H1 (cell line): ENCODE results near the gene NLRP3. TPM values are rescaled to one million over a fixed set of nuclear protein-coding genes. Genes with fewer than 3 reads are reported as not detected.

ENCODE experiments used
- CTCF ChIA-PET: fragments of 300-600 bp; sonication (Branson Sonifier 250); formaldehyde crosslinking; loops from one replicate; lab custom pipeline; 2021; ENCODE audit not compliant: partially characterized antibody; lab: Charles Lee
- POLR2A ChIA-PET: fragments of 300-600 bp; sonication (Branson Sonifier 250); formaldehyde crosslinking; loops from one replicate; lab custom pipeline; 2021; ENCODE audit warnings: inconsistent platforms; ENCODE audit not compliant: partially characterized antibody; lab: Charles Lee
- DNase-seq, 2 experiments: peaks; one replicate each; pipeline versions ENCODE4 v3.0.0 to v3.0.0-alpha.2; 2010 to 2022; ENCODE audit warnings: low spot score in 2 of 2, low read depth in 1 of 2, mixed read lengths in 1 of 2
- FAIRE-seq: peaks from 2 replicates; lab custom pipeline; 2011; peaks lifted over from hg19 to GRCh38; lab: Jason Lieb, UNC
- H2AFZ ChIP-seq: 2 replicates; pipeline ENCODE4 v1.8.1; 2012; ENCODE audit warnings: low read length, inconsistent platforms
- H2AK5ac ChIP-seq: 2 replicates; pipeline ENCODE4 v1.6.1; 2013; ENCODE audit warnings: low read depth, low read length
- H2BK120ac ChIP-seq: replicated peaks from 2 replicates; pipeline ENCODE3; 2013; ENCODE audit warnings: low read depth, low read length, inconsistent platforms
- H2BK12ac ChIP-seq: 2 replicates; pipeline ENCODE4 v1.6.1; 2013; ENCODE audit warnings: low read depth, low read length
- H2BK15ac ChIP-seq: 2 replicates; pipeline ENCODE4 v1.6.1; 2013; ENCODE audit warnings: low read length
- H2BK20ac ChIP-seq: 2 replicates; pipeline ENCODE4 v1.6.1; 2013; ENCODE audit warnings: low read length
- H2BK5ac ChIP-seq: 2 replicates; pipeline ENCODE4 v1.6.1; 2013; ENCODE audit warnings: low read depth, low read length
- H3K14ac ChIP-seq: 2 replicates; pipeline ENCODE4 v1.6.1; 2013; ENCODE audit warnings: inconsistent platforms; ENCODE audit not compliant: insufficient read length
- H3K18ac ChIP-seq: 2 replicates; pipeline ENCODE4 v1.6.1; 2013; ENCODE audit warnings: low read length; ENCODE audit errors: extremely low read depth
- H3K23ac ChIP-seq: 2 replicates; pipeline ENCODE4 v1.6.1; 2013; ENCODE audit warnings: inconsistent platforms; ENCODE audit not compliant: insufficient read length
- H3K23me2 ChIP-seq: 2 replicates; pipeline ENCODE4 v1.6.1; 2013; ENCODE audit warnings: low read depth, low read length
- H3K27ac ChIP-seq: 2 replicates; pipeline ENCODE4 v1.6.1; 2011; ENCODE audit warnings: low read depth, low read length, inconsistent platforms
- H3K27me3 ChIP-seq, 4 experiments: replicated peaks in 1 of 4; 1 replicate in 1 of 4; 2 replicates in 3 of 4; pipeline versions ENCODE4 v1.6.1 to v1.8.1; 2011 to 2013; ENCODE audit warnings: low read length in 3 of 4, mild to moderate bottlenecking in 3 of 4, inconsistent platforms in 2 of 4, mixed read lengths in 2 of 4, moderate library complexity in 1 of 4; ENCODE audit not compliant: control insufficient read depth in 3 of 4, insufficient read depth in 3 of 4; ENCODE audit errors: extremely low read depth in 1 of 4
- H3K36me3 ChIP-seq, 4 experiments: 2 replicates each; pipeline versions ENCODE4 v1.6.1 to v1.8.1; 2011 to 2013; ENCODE audit warnings: mild to moderate bottlenecking in 4 of 4, low read length in 3 of 4, moderate library complexity in 2 of 4, control low read depth in 1 of 4, inconsistent platforms in 1 of 4; ENCODE audit not compliant: insufficient read depth in 4 of 4, control insufficient read depth in 2 of 4
- H3K4ac ChIP-seq: replicated peaks from 2 replicates; pipeline ENCODE3; 2013; ENCODE audit warnings: low read length, low read depth, mixed read lengths, inconsistent platforms; ENCODE audit not compliant: insufficient read length
- H3K4me1 ChIP-seq, 4 experiments: replicated peaks in 1 of 4; 1 replicate in 1 of 4; 2 replicates in 3 of 4; pipeline versions ENCODE4 v1.6.1 to v1.8.1; 2011 to 2013; ENCODE audit warnings: low read length in 3 of 4, inconsistent platforms in 2 of 4, mixed read lengths in 1 of 4; ENCODE audit not compliant: insufficient read depth in 4 of 4, control insufficient read depth in 3 of 4
- H3K4me2 ChIP-seq, 2 experiments: 2 replicates each; pipeline versions ENCODE4 v1.6.1 to v1.8.1; 2011 to 2013; ENCODE audit warnings: low read depth in 2 of 2, low read length in 2 of 2, control low read depth in 1 of 2, inconsistent platforms in 1 of 2, mild to moderate bottlenecking in 1 of 2; ENCODE audit not compliant: insufficient read depth in 1 of 2
- H3K4me3 ChIP-seq, 4 experiments: fragments of 200-600, 300-600 bp in 1 of 4; sonication (generic), shearing (Covaris generic), sonication (Bioruptor Twin) in 1 of 4; 2 replicates each; pipeline versions ENCODE4 v1.5.1 to v1.8.1; 2011 to 2016; ENCODE audit warnings: low read length in 4 of 4, low read depth in 3 of 4, control low read depth in 2 of 4, inconsistent platforms in 2 of 4, mild to moderate bottlenecking in 2 of 4, mixed read lengths in 1 of 4, moderate library complexity in 1 of 4; ENCODE audit not compliant: insufficient read depth in 2 of 4; ENCODE audit errors: extremely low read depth in 1 of 4
- H3K56ac ChIP-seq: replicated peaks from 2 replicates; pipeline ENCODE3; 2013; ENCODE audit warnings: low read depth, mild to moderate bottlenecking, mixed read lengths, low read length, inconsistent platforms; ENCODE audit not compliant: insufficient read length
- H3K79me1 ChIP-seq: 2 replicates; pipeline ENCODE4 v1.6.1; 2013; ENCODE audit warnings: low read depth, low read length, control low read depth
- H3K79me2 ChIP-seq, 2 experiments: 2 replicates each; pipeline versions ENCODE4 v1.6.1 to v1.8.1; 2012 to 2013; ENCODE audit warnings: low read length in 2 of 2, mild to moderate bottlenecking in 2 of 2, inconsistent platforms in 1 of 2; ENCODE audit not compliant: insufficient read depth in 2 of 2, control insufficient read depth in 1 of 2
- H3K9ac ChIP-seq, 4 experiments: replicated peaks in 1 of 4; 1 replicate in 1 of 4; 2 replicates in 3 of 4; pipeline versions ENCODE4 v1.6.1 to v1.8.1; 2011 to 2013; ENCODE audit warnings: low read depth in 3 of 4, low read length in 3 of 4, control low read depth in 2 of 4, mild to moderate bottlenecking in 2 of 4, moderate library complexity in 2 of 4, inconsistent platforms in 1 of 4; ENCODE audit errors: extremely low read depth in 1 of 4
- H3K9me3 ChIP-seq, 2 experiments: 2 replicates each; pipeline versions ENCODE4 v1.6.1 to v1.8.1; 2012 to 2013; ENCODE audit warnings: mild to moderate bottlenecking in 2 of 2, moderate library complexity in 2 of 2, control low read depth in 1 of 2, inconsistent platforms in 1 of 2, low read depth in 1 of 2, low read length in 1 of 2, mixed read lengths in 1 of 2; ENCODE audit not compliant: insufficient read depth in 2 of 2
- H4K20me1 ChIP-seq, 2 experiments: replicated peaks in 1 of 2; 2 replicates each; pipeline versions ENCODE3 to v1.8.1; 2011 to 2013; ENCODE audit warnings: inconsistent platforms in 2 of 2, low read length in 2 of 2, mild to moderate bottlenecking in 1 of 2; ENCODE audit not compliant: insufficient read depth in 2 of 2, control insufficient read depth in 1 of 2
- H4K5ac ChIP-seq: 2 replicates; pipeline ENCODE4 v1.6.1; 2013; ENCODE audit warnings: low read length, low read depth, mixed read lengths, inconsistent platforms; ENCODE audit not compliant: insufficient read length
- H4K8ac ChIP-seq: 2 replicates; pipeline ENCODE4 v1.8.0; 2013; ENCODE audit warnings: mild to moderate bottlenecking, moderate library complexity, low read length, inconsistent platforms; ENCODE audit not compliant: insufficient read depth; ENCODE audit errors: extremely low read depth
- H4K91ac ChIP-seq: replicated peaks from 2 replicates; pipeline ENCODE3; 2013; ENCODE audit warnings: low read length, mixed read lengths, inconsistent platforms; ENCODE audit not compliant: insufficient read length
- PHF8 ChIP-seq: fragments of 200-600 bp; sonication (generic); conservative IDR thresholded peaks from 2 replicates; pipeline ENCODE4 v1.7.1; 2012; ENCODE audit warnings: low read depth, mild to moderate bottlenecking, inconsistent platforms, low read length, moderate library complexity
- RAD21 ChIP-seq, 2 experiments: IDR thresholded peaks in 1 of 2; conservative IDR thresholded peaks in 1 of 2; 2 replicates each; pipeline ENCODE4 v1.6.1; 2011; ENCODE audit warnings: low read depth in 2 of 2, low read length in 2 of 2, improper control_type of control experiment in 1 of 2, inconsistent platforms in 1 of 2, mild to moderate bottlenecking in 1 of 2, moderate library complexity in 1 of 2
- polyA plus RNA-seq, 7 experiments: library from polyadenylated mRNA; depleted of rRNA in 3 of 7; stranded (reverse) in 5 of 7; unstranded in 2 of 7; fragments of >200 nt in 5 of 7; fragments of 200-250 nt in 2 of 7; gene quantifications; 1 replicate in 5 of 7; 2 replicates in 1 of 7; 4 replicates in 1 of 7; pipeline versions ENCODE4 v1.2.1 to v1.2.3, GENCODE V29; 2011 to 2013; ENCODE audit warnings: missing spikeins in 2 of 7, mixed read lengths in 2 of 7
- total RNA-seq: library from RNA; stranded (reverse); fragmentation: NEBNext Ultra II Directional; extraction: Animal tissue kit (Norgen Biotek cat#: 25700); gene quantifications from 2 replicates; pipeline ENCODE4 v1.2.1, GENCODE V29; 2021
- TF ChIP-seq, protein P1 (sequence below), 3 experiments: IDR thresholded peaks; 1 replicate in 2 of 3; 2 replicates in 1 of 3; pipeline versions ENCODE4 v1.5.1 to v1.6.1; 2011; ENCODE audit warnings: low read length in 3 of 3, mild to moderate bottlenecking in 3 of 3, inconsistent platforms in 2 of 3, low read depth in 1 of 3, moderate library complexity in 1 of 3; ENCODE audit not compliant: insufficient read depth in 1 of 3; ENCODE audit errors: control extremely low read depth in 1 of 3

NLRP3 gene
- total and polyA plus RNA-seq, 2 of the 8 experiments (the other 6 are each of a cell fraction or from before 2014, with no cell fraction given), result 0.05 to 0.19 TPM

- Histone ChIP-seq H3K4me1 (no peaks in the 10 kb centered on the region), H3K27ac (no peak overlapping the region), H3K9ac (no peak overlapping the region), H3K23me2 (no peaks in the 10 kb centered on the region), H2BK15ac (no peak overlapping the region), H2BK5ac (no peak overlapping the region), H3K27me3 (no peaks in the 10 kb centered on the region), H3K79me2 (no peaks in the 10 kb centered on the region), H3K79me1 (no peaks in the 10 kb centered on the region), H2BK12ac (no peak overlapping the region), H3K4me2 (no peak overlapping the region), H3K23ac (no peak overlapping the region), H4K20me1 (no peaks in the 10 kb centered on the region), H4K91ac (no peak overlapping the region), H3K18ac (no peak overlapping the region), H2BK20ac (no peak overlapping the region), H3K56ac (no peak overlapping the region), H3K4me3 (no peak overlapping the region), H2AFZ (no peak overlapping the region), H3K4ac (no peak overlapping the region), H2BK120ac (no peak overlapping the region), H3K9me3 (no peaks in the 10 kb centered on the region), H4K5ac (no peak overlapping the region), H4K8ac (no peak overlapping the region), H3K14ac (no peak overlapping the region), H3K36me3 (no peaks in the 10 kb centered on the region), H2AK5ac (no peak overlapping the region)
- FAIRE-seq (peak; percentile 96), DNase-seq (peak in 1 of 2 experiments; percentile 48)
- CTCF ChIA-PET, result interaction anchor here (0.7 to 7.1 kb wide), 15 partner anchors 9 to 368 kb away, joined by 3 to 53 read pairs (median 4); no protein-coding TSS in a partner anchor
- no peak for TF ChIP-seq PHF8
- TF ChIP-seq, protein P1, sequence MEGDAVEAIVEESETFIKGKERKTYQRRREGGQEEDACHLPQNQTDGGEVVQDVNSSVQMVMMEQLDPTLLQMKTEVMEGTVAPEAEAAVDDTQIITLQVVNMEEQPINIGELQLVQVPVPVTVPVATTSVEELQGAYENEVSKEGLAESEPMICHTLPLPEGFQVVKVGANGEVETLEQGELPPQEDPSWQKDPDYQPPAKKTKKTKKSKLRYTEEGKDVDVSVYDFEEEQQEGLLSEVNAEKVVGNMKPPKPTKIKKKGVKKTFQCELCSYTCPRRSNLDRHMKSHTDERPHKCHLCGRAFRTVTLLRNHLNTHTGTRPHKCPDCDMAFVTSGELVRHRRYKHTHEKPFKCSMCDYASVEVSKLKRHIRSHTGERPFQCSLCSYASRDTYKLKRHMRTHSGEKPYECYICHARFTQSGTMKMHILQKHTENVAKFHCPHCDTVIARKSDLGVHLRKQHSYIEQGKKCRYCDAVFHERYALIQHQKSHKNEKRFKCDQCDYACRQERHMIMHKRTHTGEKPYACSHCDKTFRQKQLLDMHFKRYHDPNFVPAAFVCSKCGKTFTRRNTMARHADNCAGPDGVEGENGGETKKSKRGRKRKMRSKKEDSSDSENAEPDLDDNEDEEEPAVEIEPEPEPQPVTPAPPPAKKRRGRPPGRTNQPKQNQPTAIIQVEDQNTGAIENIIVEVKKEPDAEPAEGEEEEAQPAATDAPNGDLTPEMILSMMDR (IDR thresholded peaks at IDR 0.05; ENCODE audit: control extremely low read depth in 1 of 3, insufficient read depth in 1 of 3, low read depth in 1 of 3, low read length in 3 of 3), result peak in 2 of 3 experiments; percentile 63 to 70; a peak in 3 of 4 replicates
- TF ChIP-seq RAD21 (IDR thresholded peaks at IDR 0.05 in 1 of 2, conservative IDR thresholded peaks at IDR 0.05 in 1 of 2; ENCODE audit: low read depth in 2 of 2, low read length in 2 of 2), result peak; percentile 91 to 92
- POLR2A ChIA-PET, result interaction anchor here (0.6 kb wide), 1 partner anchor 578 kb away, joined by 3 read pairs; no protein-coding TSS in a partner anchor
Measured at GRCh38 chr1:247487057-247487456, 71.1 kb downstream of the NLRP3 start.
